Inflammatory macrophage (primary cell): Measurements from ENCODE around the gene FAM228B.
"Not testable (repeated sequence)": the region's sequence is repeated elsewhere in the genome, so short reads cannot be mapped to it uniquely, and the experiment has no call there.

Source experiments
- DNase-seq, 2 donors: peaks; one replicate each; pipeline ENCODE4 v3.0.0-alpha.2; 2020 to 2022
- total RNA-seq, 18 experiments: gene quantifications; one replicate each; lab custom pipeline; 2026; ENCODE audit warnings: mixed read lengths in 6 of 18, inconsistent platforms in 2 of 18; lab: John Stamatoyannopoulos, UW

Gene FAM228B
- total RNA-seq = 1.1 to 6.3 (median 2.2) reads per million in 18 experiments

DNA sequence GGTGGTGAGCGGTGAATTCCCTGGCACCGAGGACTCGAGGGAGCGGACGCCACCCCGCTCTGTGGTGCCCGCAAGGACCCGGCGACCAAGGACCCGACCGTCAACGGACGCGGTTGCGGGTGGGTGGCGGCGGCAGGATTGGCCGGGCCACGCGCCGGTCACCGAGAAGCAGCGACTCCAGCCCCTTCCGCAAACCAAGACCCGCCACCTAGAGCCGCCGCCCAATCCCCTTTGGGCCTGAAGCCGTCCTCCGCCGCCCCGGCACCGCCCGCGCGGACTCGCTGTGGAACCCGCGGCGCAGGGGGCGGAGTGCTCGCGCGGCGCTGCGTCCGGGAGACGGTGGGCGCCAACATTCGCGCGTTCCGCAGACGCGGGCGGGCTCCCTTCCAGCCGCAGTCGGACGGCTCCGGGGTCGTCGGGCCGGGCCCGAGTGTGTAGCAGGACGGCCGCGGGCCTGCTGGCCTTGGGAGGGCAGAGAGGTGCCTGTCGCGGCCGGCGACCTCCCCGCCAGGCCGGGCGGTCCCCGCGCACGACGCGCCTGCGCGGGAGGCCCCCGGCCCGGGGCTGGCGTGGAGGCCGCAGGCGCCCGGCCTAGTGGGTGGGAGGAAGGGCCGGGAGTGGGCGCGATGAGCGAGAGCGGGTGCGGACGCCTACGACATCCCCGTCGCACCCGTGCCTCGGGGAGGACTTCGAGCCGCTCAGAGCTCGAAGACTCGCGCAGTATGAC, at the start of gene FAM228B, which contains the start of gene PFN4:
Gene FAM228B (plus strand): TSS at position 275 of the 727 bp plus-strand sequence. CDS start 893 bp downstream, outside the sequence.
Gene PFN4 (minus strand): TSS at position 140 of the 727 bp plus-strand sequence. CDS start 799 bp downstream, outside the sequence.
- peak; percentile 88 to 92 for DNase-seq

DNA sequence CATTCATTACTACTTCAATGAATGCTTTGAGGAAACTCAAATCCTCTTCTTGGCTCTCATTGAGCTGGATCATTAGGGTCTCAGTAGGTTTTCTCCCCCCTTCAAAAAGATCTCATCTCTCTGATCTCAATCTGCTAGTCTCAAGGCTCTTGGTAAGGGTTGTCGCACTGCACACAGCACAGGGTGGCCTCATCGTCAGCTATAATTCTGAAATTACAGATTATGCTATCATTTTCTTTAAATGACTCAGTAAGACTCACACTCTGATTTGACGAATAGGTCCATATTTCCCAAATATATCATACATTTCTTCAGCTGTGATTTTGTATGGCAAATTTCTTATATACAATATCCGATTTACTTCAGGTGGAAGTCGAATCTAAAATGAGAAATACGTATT, 49.5 kb upstream of the FAM228B start:
- no peak for DNase-seq

DNA sequence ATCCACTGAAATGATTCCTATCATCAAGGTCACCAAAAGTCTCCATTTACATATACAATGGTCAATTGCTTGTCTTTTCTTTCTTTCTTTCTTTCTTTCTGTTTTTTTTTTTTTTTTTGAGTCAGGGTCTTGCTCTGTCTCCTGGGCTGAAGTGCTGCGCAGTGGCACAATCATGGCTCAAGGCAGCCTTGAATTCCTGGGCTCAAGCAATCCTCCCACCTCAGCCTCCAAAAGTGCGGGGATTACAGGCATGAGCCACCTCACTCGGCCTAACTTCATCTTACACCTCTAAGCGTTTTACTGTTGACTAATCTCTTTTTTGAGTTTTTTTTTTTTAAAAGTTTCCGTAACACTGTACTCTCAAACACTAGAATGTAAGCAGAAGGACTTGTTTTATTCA, 48.0 kb upstream of the FAM228B start:
- DNase-seq = no peak

DNA sequence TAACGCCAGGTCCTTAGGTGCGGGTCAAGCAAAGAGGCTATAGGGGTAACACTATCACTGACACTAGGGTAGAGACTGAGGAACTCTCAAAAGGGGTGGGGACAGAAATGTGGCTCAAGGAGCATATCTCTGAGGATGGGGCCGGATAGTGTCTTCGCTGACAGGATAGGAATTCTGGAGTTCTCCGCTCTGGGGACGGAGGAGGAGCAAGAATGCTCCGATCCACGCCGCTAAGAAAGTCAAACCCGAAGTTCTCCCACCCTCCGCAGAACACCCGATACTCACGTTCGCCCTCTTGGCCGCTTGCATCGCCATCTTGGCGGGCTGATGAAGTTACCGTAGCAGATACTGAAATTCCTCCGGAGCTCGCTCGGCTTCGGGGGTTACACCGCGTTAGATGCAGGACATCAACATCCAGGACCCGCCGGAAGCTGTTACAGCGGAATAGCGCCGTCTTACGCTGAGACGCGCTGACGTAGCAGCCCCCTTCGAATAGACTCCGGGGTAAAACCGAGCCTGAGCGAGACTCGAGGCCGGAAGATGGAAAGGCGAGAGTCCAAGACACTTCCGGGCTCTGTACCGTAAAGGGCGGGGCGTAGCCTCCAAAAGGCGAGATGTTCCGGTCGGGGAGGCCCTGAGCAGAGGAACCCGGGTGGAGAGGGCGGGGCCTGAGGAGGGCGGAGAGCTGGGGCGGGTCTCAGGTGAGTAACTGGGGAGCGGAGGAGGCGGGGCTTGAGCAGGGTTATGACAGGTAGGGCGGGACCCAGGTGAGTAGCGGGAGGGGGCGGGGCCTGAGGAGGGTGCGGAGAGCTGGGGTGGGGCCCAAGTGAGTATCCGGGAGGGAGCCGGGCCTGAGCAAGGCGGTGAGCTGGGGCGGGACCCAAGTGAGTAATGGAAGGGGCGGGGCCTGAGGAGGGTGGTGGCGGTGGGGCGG, 47.1 kb upstream of the FAM228B start, which contains the start of gene SF3B6:
Gene SF3B6 (minus strand): TSS at position 412 of the 934 bp plus-strand sequence. CDS start 97 bp downstream, at position 315.
- peak; percentile 99 for DNase-seq

DNA sequence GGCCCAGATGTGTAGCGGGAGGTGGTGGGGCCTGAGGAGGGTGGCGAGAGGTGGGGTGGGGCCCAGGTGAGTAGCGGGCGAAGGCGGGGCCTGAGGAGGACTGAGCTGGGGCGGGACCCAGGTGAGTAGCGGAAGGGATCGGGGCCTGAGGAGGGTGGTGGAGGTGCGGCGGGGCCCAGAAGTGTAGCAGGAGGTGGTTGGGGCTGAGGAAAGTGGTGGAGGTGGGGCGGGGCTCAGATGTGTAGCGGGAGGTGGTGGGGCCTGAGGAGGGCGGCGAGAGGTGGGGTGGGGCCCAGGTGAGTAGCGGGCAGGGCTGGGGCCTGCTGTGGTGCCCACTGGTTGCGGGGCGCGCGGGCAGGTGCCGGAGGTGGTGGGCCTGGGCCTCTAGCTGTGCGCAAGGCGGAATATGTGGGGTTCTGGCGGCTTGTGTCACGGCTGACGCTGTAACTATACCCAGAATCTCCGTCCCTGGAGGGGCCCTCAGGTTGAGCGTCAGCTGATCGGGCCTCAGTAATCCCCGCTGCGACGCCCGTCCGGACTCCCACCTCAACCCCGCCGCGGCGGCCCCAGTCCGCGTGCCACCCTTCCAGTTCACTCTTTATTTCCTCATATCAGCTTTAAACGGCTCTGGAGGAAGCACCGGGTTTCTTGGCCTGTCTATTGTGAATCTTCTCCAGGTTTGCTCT, 46.3 kb upstream of the FAM228B start:
- peak; percentile 44 to 59 for DNase-seq

DNA sequence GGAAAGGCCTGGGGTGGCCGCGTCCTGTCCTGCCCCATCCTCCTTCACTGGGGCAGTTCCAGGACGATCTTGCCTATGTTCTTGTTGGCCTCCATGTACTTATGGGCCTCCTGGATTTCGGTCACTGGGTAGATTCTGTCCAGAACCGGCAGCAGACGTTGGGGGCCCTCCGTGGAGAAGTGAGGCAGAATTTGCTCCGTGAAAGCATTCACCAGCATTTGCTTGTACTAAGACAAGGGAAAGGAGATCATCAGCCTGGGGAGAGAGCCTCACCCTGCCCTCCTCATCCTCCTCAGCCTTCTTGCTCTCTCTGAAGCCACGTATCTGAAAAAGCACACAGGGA, 45.8 kb upstream of the FAM228B start:
- DNase-seq = no peak

DNA sequence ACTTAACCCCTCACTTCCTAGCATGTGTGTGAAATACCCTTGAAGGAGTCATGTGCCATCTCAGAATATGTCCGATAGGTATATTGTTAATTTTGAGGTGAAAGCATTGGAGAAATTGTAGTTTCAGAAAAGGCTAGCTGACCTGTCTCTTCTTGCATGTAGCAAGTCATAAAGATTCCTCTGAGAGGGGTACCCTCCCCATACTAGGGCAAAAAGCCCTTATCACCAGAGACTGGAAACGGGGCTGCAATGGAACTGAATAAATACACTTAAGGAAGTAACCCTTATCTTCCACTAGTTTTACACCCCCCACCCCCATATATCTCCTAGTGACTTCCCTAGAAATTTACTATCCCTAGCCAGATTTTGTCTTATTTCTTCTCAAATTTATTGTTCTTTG, 45.4 kb upstream of the FAM228B start:
- no peak for DNase-seq

DNA sequence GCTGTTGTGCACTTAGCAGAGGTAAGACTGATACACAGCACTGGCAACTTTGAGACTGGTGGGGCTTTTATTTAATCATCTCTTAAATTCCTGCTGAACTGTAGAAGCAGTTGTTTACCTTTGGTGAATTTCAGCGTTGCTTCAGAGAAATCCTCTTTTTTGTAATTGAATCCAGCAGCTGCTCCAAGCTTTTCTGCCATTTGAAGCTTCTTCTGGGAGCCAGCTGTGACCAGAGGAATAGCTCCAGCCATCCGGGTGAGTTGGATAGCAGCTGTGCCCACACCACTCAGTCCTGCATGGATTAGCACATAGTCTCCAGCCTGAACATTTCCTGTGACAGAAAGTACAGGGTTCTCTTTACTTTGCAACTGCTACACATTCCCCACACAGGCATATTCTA, 42.6 kb upstream of the FAM228B start:
- no peak for DNase-seq

DNA sequence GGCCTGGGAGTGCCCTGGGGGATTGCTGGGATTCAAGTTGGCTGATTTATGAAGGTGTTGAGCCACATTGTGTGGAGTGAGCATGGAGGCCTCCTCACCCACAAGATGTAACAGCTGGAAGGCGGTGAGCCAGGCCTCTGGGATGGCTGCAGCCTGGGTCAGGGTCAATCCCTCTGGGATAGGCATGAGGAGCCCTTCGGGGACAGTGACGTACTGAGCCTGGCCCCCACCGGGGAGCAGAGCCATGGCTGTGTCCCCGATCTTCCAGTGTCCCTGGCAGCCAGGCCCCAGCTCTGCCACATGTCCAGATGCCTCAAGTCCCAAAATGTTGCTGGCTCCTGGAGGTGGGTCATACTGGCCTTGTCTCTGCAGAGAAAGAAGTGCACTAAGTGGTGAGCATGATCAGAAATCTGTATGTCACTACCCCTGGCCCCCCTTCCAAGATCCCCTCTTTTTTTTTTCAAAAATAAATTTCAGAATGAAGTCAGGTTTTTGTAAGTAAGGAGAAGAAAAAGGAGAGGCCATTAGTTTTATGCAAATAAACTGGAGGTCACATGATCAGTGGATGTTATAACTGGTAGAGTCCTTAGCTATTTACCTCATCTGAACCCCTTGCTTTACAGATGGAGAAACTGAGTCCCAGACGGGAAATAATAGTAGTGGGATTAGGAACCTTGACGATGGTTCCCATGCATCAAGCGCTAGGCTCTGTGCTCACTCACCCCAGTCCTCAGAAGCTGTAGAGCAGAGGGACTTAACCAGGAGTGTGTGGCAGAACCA, 40.3 kb upstream of the FAM228B start:
- no peak for DNase-seq

DNA sequence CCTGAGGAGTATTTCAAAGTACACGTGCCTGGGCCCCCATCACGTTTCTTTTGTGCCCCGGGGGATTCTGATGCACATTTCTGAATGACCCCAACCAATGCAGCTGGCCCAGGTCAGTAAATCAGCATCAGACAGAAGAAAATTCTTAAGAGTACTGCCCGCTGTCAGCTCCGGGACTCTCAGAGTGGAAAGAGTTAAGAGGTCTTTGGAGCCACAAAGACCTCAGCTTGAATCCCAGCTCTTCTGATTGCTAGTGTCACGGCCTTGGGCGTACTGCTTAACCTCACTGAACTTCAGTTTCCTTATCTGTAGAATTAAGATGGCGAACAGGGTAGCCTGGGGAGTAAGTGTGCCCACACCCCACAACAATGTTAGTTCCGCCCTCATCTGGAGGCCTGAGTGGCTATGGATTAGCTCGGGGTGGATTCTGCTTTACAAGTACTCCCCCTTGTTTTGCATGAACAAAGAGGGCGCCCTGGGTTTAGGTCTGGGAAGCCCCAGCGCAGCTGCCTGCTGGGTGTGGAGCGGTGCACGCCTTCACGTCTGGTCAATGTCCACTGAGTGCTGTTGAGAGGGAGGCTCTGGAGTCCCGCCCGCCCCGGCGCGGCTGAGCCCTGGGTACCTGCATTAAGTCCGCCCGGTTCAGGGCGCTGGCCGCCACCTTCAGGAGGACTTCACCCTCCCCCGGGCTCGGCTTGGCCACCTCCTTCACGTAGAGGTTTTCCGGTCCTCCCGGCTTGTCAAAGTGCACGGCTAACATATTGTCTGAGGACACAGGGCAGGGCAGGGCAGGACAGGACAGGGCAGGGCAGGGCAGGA, 39.5 kb upstream of the FAM228B start:
- peak; percentile 88 for DNase-seq

DNA sequence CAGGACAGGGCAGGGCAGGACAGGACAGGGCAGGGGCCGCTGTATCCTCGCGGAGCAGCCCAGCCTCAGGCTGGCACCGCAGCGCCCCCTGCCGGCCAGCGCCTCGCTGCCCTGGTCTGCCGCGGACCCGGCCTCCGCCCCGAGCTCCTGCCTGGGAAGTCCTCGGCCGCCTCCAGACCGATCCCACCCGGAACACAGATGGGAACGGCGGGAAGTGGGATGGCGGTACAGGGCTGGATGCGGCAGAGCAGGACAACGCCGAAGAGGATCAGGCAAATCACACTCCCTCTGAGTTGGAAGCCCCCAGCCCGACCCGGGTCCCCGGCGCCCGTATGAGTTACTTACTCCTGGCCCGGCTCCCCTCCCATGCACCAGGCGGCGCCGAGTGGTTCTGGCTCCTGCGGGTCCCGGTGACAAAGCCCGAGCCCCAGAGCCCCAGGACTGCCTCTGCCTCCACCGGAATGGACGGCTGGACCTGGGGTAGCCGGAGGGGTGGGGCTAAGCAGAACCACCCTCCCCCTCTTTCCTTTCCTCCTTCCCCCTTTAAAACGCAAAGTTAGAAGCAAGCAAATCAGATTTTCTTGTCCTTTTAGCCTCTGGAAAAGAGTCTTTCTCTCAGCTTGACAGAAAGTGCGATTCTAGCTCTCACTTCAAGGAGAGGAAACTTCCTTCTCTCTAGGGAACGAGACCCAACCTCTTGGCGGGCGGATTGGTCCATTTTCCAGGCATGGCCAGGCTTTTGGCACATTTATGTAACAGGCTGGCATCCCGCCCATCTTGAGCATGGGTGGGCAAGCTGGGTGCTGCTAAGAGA, 38.7 kb upstream of the FAM228B start, which contains the start of gene TP53I3:
Gene TP53I3 (minus strand): TSS at position 449 of the 814 bp plus-strand sequence. CDS start 508 bp downstream, outside the sequence.
- DNase-seq = peak; percentile 92 to 94

DNA sequence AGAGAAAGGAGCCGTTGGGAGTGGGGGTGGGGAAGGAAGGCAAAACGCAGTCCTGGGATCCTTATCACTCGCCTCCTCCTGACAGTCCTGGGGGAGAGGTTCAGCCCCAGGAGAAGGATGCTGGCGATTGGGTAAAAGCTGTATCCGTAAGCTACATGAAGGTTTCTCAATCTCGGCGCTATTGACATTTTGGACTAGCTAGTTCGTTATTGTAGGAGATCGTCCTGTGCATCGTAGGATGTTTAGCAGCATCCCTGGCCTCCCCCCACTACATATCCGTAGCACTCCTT, 38.1 kb upstream of the FAM228B start:
- DNase-seq = no peak

DNA sequence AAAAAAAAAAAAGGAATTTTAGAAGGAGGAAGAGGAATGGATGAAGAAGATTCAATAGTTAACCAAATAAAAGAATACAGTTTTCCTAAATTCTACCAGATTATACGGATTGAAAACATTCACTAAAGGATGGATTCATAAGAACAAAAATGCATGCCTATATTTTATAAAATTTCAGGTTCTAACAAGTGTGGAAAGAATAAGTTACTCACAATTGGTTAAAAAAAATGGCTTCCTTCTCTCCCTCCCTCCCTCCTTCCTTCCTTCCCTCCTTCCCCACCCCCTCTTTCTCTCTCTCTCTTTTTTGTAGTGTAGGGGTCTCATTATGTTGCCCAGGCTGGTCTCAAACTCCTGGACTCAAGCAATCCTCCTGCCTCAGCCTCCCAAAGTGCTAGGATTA, 37.0 kb upstream of the FAM228B start:
- DNase-seq = no peak

DNA sequence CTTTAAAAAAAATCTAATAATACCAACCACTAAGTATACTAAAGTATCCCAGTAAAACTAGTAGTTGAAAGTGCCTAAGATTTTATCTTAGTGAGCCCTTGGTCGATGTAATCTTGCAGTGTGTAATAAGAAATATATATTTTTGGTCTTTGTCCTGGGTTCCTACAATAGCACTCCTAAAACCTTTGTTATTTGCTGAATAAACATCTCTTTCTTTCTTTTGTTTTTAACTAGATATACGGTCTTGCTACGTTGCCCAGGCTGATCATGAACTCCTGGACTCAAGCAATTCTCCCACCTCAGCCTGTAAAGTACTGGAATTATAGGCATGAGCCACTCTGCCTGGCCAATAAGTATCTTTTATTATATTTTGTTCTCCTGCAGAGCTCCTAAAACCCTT, 36.2 kb upstream of the FAM228B start:
- no peak for DNase-seq

DNA sequence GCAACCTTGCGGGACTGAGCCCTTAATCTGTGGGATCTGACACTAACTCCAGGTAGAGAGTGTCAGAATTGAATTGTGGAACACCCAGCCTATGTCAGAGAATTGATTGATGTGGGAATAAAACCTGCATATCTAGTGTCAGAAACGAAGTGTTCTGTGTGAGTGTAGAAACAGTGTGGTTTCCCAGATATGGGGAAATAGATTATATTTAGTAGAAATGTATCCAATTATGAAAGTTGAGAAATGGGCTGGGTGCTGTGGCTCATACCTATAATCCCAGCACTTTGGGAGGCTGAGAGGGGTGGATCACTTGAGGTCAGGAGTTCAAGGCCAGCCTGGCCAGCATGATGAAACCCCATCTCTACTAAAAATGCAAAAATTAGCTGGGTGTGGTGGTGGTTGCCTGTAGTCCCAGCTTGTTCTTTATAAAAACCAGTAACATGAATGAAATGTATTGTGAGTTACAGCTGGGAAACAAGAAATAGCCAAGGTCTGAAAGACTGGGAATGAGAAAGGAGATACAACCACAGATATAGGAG, 34.4 kb upstream of the FAM228B start:
- no peak for DNase-seq

DNA sequence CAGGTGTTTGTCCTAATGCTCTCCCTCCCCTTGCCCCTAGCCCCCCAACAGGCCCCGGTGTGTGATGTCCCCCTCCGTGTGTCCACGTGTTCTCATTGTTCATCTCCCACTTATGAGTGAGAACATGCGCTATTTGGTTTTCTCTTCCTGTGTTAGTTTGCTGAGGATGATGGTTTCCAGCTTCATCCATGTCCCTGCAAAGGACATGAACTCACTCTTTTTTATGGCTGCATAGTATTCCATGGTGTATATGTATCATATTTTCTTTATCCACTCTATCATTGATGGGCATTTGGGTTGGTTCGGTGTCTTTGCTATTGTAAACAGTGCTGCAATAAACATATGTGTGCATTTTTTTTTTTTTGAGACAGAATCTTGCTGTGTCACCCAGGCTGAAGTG, 30.0 kb upstream of the FAM228B start:
- DNase-seq = not testable (repeated sequence)

DNA sequence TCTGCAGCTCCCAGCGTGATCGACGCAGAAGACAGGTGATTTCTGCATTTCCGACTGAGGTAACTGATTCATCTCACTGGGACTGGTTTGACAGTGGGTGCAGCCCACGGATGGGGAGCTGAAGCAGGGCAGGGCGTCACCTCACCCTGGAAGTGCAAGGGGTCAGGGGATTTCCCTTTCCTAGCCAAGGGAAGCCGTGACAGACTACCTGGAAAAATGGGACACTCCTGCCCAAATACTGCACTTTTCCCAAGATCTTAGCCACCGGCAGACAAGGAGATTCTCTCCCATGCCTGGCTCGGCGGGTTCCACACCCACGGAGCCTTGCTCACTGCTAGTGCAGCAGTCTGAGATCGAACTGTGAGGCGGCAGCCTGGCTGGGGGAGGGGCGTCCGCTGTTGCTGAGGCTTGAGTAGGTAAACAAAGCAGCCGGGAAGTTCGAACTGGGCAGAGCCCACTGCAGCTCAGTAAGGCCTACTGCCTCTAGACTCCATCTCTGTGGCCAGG, 28.0 kb upstream of the FAM228B start:
- not testable (repeated sequence) for DNase-seq

DNA sequence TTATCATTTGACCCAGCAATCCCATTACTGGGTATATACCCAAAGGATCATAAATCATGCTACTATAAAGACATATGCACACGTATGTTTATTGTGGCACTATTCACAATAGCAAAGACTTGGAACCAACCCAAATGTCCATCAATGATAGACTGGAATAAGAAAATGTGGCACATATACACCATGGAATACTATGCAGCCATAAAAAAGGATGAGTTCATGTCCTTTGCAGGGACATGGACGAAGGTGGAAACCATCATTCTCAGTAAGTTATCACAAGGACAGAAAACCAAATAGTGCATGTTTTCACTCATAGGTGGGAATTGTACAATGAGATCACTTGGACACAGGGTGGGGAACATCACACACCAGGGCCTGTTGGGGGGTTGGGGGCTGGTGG, 22.5 kb upstream of the FAM228B start:
- DNase-seq = not testable (repeated sequence)

DNA sequence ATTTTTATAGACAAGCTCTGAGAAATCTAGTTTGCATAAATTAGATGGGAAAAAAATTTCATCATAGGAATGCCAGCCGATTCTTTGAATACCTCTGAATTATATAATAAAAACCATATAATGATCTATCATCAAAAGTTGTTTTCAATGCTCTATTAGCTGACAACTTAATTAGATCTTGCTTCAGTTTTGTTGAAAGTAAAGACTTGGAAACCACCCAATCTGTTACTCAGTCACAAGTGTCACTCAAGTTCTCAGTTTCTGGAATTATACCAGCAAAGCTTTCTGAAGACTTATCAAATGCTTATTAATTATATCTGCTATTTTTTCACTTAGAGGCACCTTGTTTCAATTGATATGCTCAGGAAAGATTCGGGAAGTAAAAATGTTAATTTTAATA, 21.3 kb upstream of the FAM228B start:
- no peak for DNase-seq

DNA sequence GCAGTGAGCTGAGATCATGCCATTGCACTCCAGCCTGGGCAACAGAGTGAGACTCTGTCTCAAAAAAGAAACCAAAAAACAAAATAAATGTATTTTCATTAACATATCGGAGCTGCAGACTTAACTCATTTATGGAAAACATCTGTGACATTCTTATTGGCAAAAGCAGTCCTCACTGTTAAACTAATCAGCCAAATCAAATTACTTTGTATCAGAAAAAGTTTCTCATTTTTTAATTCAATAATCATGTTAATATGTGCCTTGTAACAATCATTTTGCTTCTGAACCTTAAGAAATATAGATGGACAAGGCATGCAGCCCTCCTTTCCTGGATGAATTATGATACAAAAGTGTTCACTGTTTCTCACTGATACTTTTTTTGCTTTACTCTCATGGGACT, 20.6 kb upstream of the FAM228B start:
- no peak for DNase-seq
